HEK293T (cell line): ENCODE measurements around the gene MUC21.

Source experiments
- BHLHE40 ChIP-seq: fragments of 450-650 bp; IDR thresholded peaks from 2 replicates; pipeline ENCODE4 v1.6.1; 2016; ENCODE audit warnings: mild to moderate bottlenecking, moderate library complexity, borderline replicate concordance
- CTBP1 ChIP-seq: fragments of 450-650 bp; IDR thresholded peaks from 2 replicates; pipeline ENCODE4 v1.6.1; 2016; ENCODE audit warnings: borderline replicate concordance
- FOXA1 ChIP-seq: fragments of 450-650 bp; IDR thresholded peaks from 2 replicates; pipeline ENCODE4 v1.6.1; 2016; ENCODE audit warnings: mild to moderate bottlenecking
- FOXK2 ChIP-seq: fragments of 450-650 bp; IDR thresholded peaks from 2 replicates; pipeline ENCODE4 v1.6.1; 2016; ENCODE audit warnings: mild to moderate bottlenecking
- FOXM1 ChIP-seq: fragments of 450-650 bp; IDR thresholded peaks from 2 replicates; pipeline ENCODE4 v1.6.1; 2017; ENCODE audit warnings: mild to moderate bottlenecking, borderline replicate concordance
- HDGF ChIP-seq: fragments of 450-650 bp; IDR thresholded peaks from 2 replicates; pipeline ENCODE4 v1.6.1; 2017; ENCODE audit warnings: antibody characterized with exemption, borderline replicate concordance
- SUZ12 ChIP-seq: fragments of 450-650 bp; IDR thresholded peaks from 2 replicates; pipeline ENCODE4 v1.6.1; 2016; ENCODE audit warnings: mild to moderate bottlenecking

- TF ChIP-seq SUZ12 (no peak), FOXM1 (no peak), FOXK2 (no peak), FOXA1 (no peak), CTBP1 (no peak), HDGF (no peak), BHLHE40 (no peak)
Observed at GRCh38 chr6:30944051-30944450, 39.5 kb upstream of the MUC21 start.
